Measurements from ENCODE around the gene TXLNB. TPM values are rescaled to one million over a fixed set of nuclear protein-coding genes. Genes with fewer than 3 reads are reported as not detected.

The TXLNB gene
- total and polyA plus RNA-seq, 2 of the 4 experiments (the other 2 are of a cell fraction): under 0.01 to 0.05 TPM

DNA sequence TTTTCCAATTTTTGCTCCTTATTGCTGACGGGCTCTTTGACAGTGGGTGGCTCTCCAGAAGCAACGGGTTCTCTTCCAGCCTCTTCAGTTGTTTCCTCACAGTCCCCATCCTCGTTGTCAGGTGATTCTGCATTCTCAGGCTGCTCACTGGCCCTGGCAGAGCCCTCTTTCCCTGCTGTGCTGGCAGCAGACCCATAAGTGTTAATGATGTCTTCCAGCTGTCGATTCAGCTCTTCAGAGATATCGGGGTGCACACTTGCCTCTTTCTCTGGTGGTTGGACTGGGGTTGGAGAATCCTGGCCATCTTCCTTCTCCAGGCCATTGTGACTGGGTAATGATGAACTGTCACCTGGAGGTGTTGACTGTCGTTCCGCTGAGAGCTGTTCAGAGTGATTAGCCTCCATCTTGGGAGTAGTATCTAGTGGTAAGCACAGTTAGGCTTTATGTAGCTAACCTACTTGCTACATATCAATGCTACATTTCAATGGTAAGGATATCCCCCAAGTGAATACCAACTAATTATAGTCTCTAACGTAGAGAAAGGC lies 3.2 kb downstream of the TXLNB start:
- no peak overlapping the region for H3K14ac ChIP-seq (replicated peaks; ENCODE audit: low read depth, low read length)
- H4K20me1 ChIP-seq (ENCODE audit: insufficient read depth, low read length): no peaks in the 10 kb centered on the region
- ChIA-PET CTCF (no interaction called here), POLR2A (ENCODE audit: unreplicated experiment) (no interaction called here)
- no peak overlapping the region for H2BK5ac ChIP-seq (ENCODE audit: low read depth, low read length, poor library complexity, severe bottlenecking)
- H3K4me3 ChIP-seq (ENCODE audit: insufficient read depth, low read depth, low read length): no peak overlapping the region
- no peak overlapping the region for H2BK15ac ChIP-seq (ENCODE audit: low read depth, low read length)
- no peaks in the 10 kb centered on the region for H3K79me1 ChIP-seq (ENCODE audit: low read depth in 1 of 2, low read length in 2 of 2)
- H2AK9ac ChIP-seq (replicated peaks; ENCODE audit: low read depth, low read length, poor library complexity): no peak overlapping the region
- no peaks in the 10 kb centered on the region for H3K9me3 ChIP-seq (ENCODE audit: control insufficient read depth, insufficient read depth, low read length)
- no peaks in the 10 kb centered on the region for H3K27me3 ChIP-seq (ENCODE audit: control insufficient read depth, insufficient read depth, low read length)
- no peak overlapping the region for H3K23ac ChIP-seq (ENCODE audit: low read depth, low read length)
- H2BK20ac ChIP-seq (ENCODE audit: low read depth, low read length): no peak overlapping the region
- no TSS peak for BruUV-seq (replicated peaks)
- DNase-seq (no peak), ATAC-seq (ENCODE audit: low read depth) (no peak)
- no peak overlapping the region for H4K91ac ChIP-seq (ENCODE audit: insufficient read depth, low read depth, low read length)
- no peak overlapping the region for H2AK5ac ChIP-seq (ENCODE audit: low read depth, low read length)
- H3K18ac ChIP-seq (ENCODE audit: low read depth, low read length): no peak overlapping the region
- intact Hi-C loops (cut with micrococcal nuclease): no loop called here
- no peak overlapping the region for H4K8ac ChIP-seq (ENCODE audit: low read depth in 2 of 2, low read length in 2 of 2)
- in situ Hi-C loops (cut with MboI; ENCODE audit: low sequenced_read_pairs): no loop called here
- no peak overlapping the region for H3K9ac ChIP-seq (ENCODE audit: low read depth, low read length)
- no peak overlapping the region for H4K5ac ChIP-seq (ENCODE audit: low read depth, low read length)
- no peaks in the 10 kb centered on the region for H3K36me3 ChIP-seq (ENCODE audit: control insufficient read depth, insufficient read depth, low read length)
- no peak overlapping the region for H2BK120ac ChIP-seq (ENCODE audit: low read depth, low read length)
- H3K4ac ChIP-seq (ENCODE audit: low read depth, low read length): no peak overlapping the region
- no peak overlapping the region for H2AFZ ChIP-seq (replicated peaks; ENCODE audit: low read length, poor library complexity)
- dilution Hi-C loops (cut with HindIII; ENCODE audit: low sequenced_read_pairs, unreplicated experiment): no loop called here
- H3K4me2 ChIP-seq (ENCODE audit: low read depth, low read length): no peak overlapping the region
- TF ChIP-seq SMC3 (IDR thresholded peaks at IDR 0.05; ENCODE audit: low read depth, low read length): no peak
- TF ChIP-seq, protein P1, sequence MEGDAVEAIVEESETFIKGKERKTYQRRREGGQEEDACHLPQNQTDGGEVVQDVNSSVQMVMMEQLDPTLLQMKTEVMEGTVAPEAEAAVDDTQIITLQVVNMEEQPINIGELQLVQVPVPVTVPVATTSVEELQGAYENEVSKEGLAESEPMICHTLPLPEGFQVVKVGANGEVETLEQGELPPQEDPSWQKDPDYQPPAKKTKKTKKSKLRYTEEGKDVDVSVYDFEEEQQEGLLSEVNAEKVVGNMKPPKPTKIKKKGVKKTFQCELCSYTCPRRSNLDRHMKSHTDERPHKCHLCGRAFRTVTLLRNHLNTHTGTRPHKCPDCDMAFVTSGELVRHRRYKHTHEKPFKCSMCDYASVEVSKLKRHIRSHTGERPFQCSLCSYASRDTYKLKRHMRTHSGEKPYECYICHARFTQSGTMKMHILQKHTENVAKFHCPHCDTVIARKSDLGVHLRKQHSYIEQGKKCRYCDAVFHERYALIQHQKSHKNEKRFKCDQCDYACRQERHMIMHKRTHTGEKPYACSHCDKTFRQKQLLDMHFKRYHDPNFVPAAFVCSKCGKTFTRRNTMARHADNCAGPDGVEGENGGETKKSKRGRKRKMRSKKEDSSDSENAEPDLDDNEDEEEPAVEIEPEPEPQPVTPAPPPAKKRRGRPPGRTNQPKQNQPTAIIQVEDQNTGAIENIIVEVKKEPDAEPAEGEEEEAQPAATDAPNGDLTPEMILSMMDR (conservative IDR thresholded peaks at IDR 0.05; ENCODE audit: low read depth, low read length): no peak
- TF ChIP-seq, protein P2, sequence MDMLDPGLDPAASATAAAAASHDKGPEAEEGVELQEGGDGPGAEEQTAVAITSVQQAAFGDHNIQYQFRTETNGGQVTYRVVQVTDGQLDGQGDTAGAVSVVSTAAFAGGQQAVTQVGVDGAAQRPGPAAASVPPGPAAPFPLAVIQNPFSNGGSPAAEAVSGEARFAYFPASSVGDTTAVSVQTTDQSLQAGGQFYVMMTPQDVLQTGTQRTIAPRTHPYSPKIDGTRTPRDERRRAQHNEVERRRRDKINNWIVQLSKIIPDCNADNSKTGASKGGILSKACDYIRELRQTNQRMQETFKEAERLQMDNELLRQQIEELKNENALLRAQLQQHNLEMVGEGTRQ (IDR thresholded peaks at IDR 0.05; ENCODE audit: low read depth, low read length): no peak
- no peak for TF ChIP-seq MAFK (IDR thresholded peaks at IDR 0.05; ENCODE audit: low read depth, low read length)
- TF ChIP-seq BHLHE40 (IDR thresholded peaks at IDR 0.05; ENCODE audit: low read depth, low read length): no peak
- TF ChIP-seq, protein P3, sequence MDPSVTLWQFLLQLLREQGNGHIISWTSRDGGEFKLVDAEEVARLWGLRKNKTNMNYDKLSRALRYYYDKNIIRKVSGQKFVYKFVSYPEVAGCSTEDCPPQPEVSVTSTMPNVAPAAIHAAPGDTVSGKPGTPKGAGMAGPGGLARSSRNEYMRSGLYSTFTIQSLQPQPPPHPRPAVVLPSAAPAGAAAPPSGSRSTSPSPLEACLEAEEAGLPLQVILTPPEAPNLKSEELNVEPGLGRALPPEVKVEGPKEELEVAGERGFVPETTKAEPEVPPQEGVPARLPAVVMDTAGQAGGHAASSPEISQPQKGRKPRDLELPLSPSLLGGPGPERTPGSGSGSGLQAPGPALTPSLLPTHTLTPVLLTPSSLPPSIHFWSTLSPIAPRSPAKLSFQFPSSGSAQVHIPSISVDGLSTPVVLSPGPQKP (IDR thresholded peaks at IDR 0.05; ENCODE audit: borderline replicate concordance, low read depth, low read length): no peak
- peaks cover 6% of the 10 kb centered on the region for H3K4me1 ChIP-seq (ENCODE audit: control insufficient read depth, insufficient read depth, low read length)
- H3K27ac ChIP-seq (ENCODE audit: insufficient read depth, low read length): no peak overlapping the region
- H3K56ac ChIP-seq (ENCODE audit: extremely low read depth, insufficient read depth, low read length): no peak overlapping the region
- peaks cover 6% of the 10 kb centered on the region; the same call in 1 of the 2 replicates for H3K9me1 ChIP-seq (ENCODE audit: insufficient read depth, low read length)
- 67% methylated on average over 1 of the region's 8 CpGs; no CpG with 5 or more reads in 1 of the 2 experiments for WGBS, 2 experiments (ENCODE audit: extremely low coverage in 2 of 2, insufficient read length in 1 of 2)
